ENCODE measurements around the gene VARS2.

VARS2 gene

DNA sequence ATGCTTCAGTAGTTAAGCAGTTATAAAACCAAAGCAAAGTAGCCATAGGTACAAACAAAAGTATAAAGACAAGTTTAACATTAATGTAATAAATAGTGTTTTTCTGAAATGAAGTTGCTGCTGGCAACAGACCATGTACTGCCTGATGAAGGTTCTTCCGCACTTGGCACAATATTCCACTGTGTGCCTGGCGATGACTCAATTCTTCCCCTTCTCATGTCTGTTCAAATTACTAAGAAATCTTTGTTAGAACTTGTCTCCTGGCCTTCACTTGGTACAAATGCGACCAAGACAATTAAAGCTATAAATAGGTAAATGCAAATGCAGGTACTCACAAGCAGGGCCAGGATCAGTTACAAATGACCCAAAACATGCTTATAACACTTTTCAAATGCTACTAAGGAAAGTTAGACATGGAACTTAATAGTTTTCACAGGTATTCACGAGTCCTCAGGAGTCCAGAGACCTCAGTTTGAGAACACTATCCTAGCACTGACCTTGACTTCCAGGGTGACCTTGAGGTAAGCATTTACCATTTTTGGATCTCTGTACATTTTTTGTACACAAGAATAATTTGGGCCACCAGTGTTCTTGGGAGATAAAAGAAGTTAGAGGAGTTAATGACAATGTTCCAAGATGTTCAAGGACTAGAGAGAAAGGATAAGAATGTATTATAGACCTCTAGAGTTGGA lies 37.9 kb upstream of the VARS2 start:
- no peaks in the 10 kb centered on the region for H3K27me3 ChIP-seq (ENCODE audit: insufficient read depth, low read length, poor library complexity)
- H3K79me2 ChIP-seq (ENCODE audit: insufficient read depth, low read length), result no peaks in the 10 kb centered on the region
- H4K20me1 ChIP-seq (ENCODE audit: insufficient read depth, low read length), result no peaks in the 10 kb centered on the region
- DNase-seq (no peak), ATAC-seq (ENCODE audit: insufficient read depth, low read depth) (no peak)
- peak overlapping the region; percentile 59 for H3K27ac ChIP-seq (ENCODE audit: low read length)
- peaks cover 24% of the 10 kb centered on the region for H3K4me1 ChIP-seq (ENCODE audit: insufficient read depth, low read length)
- H3K9ac ChIP-seq (ENCODE audit: low read depth, low read length), result no peak overlapping the region
- peak overlapping the region; percentile 11; the same call in 1 of the 2 replicates for H2AFZ ChIP-seq (ENCODE audit: low read depth, low read length)
- no peak overlapping the region for H3K4me3 ChIP-seq (ENCODE audit: low read depth in 1 of 2, low read length in 2 of 2)
- TF ChIP-seq, protein P1, sequence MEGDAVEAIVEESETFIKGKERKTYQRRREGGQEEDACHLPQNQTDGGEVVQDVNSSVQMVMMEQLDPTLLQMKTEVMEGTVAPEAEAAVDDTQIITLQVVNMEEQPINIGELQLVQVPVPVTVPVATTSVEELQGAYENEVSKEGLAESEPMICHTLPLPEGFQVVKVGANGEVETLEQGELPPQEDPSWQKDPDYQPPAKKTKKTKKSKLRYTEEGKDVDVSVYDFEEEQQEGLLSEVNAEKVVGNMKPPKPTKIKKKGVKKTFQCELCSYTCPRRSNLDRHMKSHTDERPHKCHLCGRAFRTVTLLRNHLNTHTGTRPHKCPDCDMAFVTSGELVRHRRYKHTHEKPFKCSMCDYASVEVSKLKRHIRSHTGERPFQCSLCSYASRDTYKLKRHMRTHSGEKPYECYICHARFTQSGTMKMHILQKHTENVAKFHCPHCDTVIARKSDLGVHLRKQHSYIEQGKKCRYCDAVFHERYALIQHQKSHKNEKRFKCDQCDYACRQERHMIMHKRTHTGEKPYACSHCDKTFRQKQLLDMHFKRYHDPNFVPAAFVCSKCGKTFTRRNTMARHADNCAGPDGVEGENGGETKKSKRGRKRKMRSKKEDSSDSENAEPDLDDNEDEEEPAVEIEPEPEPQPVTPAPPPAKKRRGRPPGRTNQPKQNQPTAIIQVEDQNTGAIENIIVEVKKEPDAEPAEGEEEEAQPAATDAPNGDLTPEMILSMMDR (IDR thresholded peaks at IDR 0.05; ENCODE audit: borderline replicate concordance, extremely low read depth, low read length, poor library complexity, severe bottlenecking), result no peak
- no peak for TF ChIP-seq EZH2 (IDR thresholded peaks at IDR 0.05; ENCODE audit: borderline replicate concordance, low read depth, low read length, severe bottlenecking)
- H3K4me2 ChIP-seq (ENCODE audit: insufficient read depth, low read length), result no peak overlapping the region
- peaks cover 17% of the 10 kb centered on the region for H3K9me3 ChIP-seq (ENCODE audit: insufficient read depth, low read length, severe bottlenecking)
- H3K36me3 ChIP-seq (ENCODE audit: insufficient read depth, low read length), result no peaks in the 10 kb centered on the region

DNA sequence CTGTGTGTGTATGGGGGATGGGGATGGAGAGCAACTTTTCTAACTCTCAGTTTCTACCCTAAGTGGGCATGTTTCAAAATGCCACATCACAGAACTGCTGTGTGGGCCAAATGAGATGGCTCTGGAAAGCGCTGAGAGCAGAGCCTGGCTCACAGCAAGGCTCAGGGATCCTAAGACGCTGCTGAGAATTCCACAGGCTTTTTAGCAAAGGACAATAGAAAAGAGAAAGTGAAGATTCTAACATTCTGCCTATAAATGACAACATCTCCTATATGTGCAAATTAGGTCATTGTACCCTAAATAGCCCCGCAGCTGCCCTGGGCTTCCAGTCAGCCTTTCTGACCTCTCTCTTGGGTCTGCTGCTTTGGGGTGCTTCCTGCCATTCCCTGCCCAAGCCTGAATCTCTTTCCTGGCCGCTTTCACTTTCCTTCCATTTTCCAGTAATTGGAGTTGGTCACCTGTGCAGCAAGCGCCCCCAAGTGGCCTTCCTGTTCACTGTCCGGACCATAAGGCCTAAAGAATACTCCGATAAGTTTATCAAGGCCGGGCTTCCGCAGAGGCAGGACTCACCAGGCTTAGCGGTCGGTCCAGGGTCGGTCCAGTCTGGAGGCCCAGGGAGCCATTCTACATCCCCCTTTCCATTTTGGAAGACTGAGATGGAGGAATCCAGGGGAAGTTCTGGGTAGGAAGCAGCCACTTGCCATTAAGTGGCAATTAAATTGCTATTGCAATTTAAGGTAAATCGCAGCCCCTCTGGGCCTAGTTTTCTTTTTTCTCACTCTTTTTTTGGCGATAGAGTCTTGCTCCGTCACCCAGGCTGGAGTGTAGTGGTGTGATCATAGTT lies 36.4 kb upstream of the VARS2 start:
- H3K36me3 ChIP-seq (ENCODE audit: insufficient read depth, low read length), result no peaks in the 10 kb centered on the region
- no peaks in the 10 kb centered on the region for H4K20me1 ChIP-seq (ENCODE audit: insufficient read depth, low read length)
- peaks cover 3% of the 10 kb centered on the region for H3K9me3 ChIP-seq (ENCODE audit: insufficient read depth, low read length, severe bottlenecking)
- peaks cover 19% of the 10 kb centered on the region for H3K4me1 ChIP-seq (ENCODE audit: insufficient read depth, low read length)
- H3K9ac ChIP-seq (ENCODE audit: low read depth, low read length), result peak overlapping the region; percentile 53
- peak overlapping the region; percentile 69 for H3K4me2 ChIP-seq (ENCODE audit: insufficient read depth, low read length)
- ATAC-seq (ENCODE audit: insufficient read depth, low read depth) (peak; percentile 83), DNase-seq (peak; percentile 83)
- TF ChIP-seq, protein P1 (IDR thresholded peaks at IDR 0.05; ENCODE audit: borderline replicate concordance, extremely low read depth, low read length, poor library complexity, severe bottlenecking), result peak; percentile 95
- TF ChIP-seq EZH2 (IDR thresholded peaks at IDR 0.05; ENCODE audit: borderline replicate concordance, low read depth, low read length, severe bottlenecking), result no peak
- H2AFZ ChIP-seq (ENCODE audit: low read depth, low read length), result peak overlapping the region; percentile 64
- H3K27me3 ChIP-seq (ENCODE audit: insufficient read depth, low read length, poor library complexity), result no peaks in the 10 kb centered on the region
- H3K4me3 ChIP-seq (ENCODE audit: low read depth in 1 of 2, low read length in 2 of 2), result peak overlapping the region in 1 of 2 experiments; percentile 48; a peak in 2 of 4 replicates
- H3K79me2 ChIP-seq (ENCODE audit: insufficient read depth, low read length), result no peaks in the 10 kb centered on the region
- H3K27ac ChIP-seq (ENCODE audit: low read length), result peak overlapping the region; percentile 89

DNA sequence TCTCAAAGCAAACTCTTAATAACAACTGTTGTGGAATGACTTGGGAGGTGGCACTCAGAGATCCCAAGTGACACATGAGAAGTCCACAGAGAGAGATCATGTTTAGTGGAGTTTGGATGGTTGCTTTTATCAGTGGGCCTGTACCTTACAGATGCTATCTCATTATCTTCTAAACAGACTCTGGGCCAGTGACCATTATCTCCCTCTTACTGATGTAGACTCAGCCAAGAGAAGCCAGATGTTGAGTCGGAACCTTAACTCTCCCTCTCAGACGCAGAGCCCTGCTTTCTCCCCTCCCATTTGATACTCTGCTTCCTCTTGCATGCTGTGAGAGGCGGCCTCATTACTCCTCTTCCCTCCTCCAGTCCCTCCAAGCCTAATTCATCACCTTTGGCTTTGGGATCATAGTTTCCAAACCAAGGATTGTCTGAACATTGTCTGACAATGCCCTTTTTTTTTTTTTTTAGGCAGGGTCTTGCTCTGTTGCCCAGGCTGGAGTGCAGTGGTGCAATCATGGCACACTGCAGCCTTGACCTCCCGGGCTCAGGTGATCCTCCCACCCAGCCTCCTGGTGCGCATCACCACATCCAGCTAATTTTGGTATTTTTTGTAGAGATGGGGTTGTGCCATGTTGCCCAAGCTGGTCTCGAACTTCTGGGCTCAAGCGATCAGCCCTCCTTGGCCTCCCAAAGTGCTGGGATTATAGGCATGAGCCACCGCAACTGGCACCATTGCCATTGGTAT lies 34.2 kb upstream of the VARS2 start:
- no peak overlapping the region for H3K4me3 ChIP-seq (ENCODE audit: low read depth in 1 of 2, low read length in 2 of 2)
- H2AFZ ChIP-seq (ENCODE audit: low read depth, low read length), result no peak overlapping the region
- DNase-seq, result no peak
- H3K4me2 ChIP-seq (ENCODE audit: insufficient read depth, low read length), result no peak overlapping the region
- peaks cover 33% of the 10 kb centered on the region for H3K4me1 ChIP-seq (ENCODE audit: insufficient read depth, low read length)
- ATAC-seq (ENCODE audit: insufficient read depth, low read depth), result no peak
- no peak overlapping the region for H3K27ac ChIP-seq (ENCODE audit: low read length)
- H4K20me1 ChIP-seq (ENCODE audit: insufficient read depth, low read length), result 0 out of 2 replicates have a peak, but pooled peaks cover under 1% of the 10 kb centered on the region
- H3K36me3 ChIP-seq (ENCODE audit: insufficient read depth, low read length), result no peaks in the 10 kb centered on the region
- no peak for TF ChIP-seq EZH2 (IDR thresholded peaks at IDR 0.05; ENCODE audit: borderline replicate concordance, low read depth, low read length, severe bottlenecking)
- TF ChIP-seq, protein P1 (IDR thresholded peaks at IDR 0.05; ENCODE audit: borderline replicate concordance, extremely low read depth, low read length, poor library complexity, severe bottlenecking), result no peak
- no peak overlapping the region for H3K9ac ChIP-seq (ENCODE audit: low read depth, low read length)
- peaks cover 1% of the 10 kb centered on the region for H3K79me2 ChIP-seq (ENCODE audit: insufficient read depth, low read length)
- no peaks in the 10 kb centered on the region for H3K9me3 ChIP-seq (ENCODE audit: insufficient read depth, low read length, severe bottlenecking)
- no peaks in the 10 kb centered on the region for H3K27me3 ChIP-seq (ENCODE audit: insufficient read depth, low read length, poor library complexity)
